ENCODE measurements around the gene DEUP1. TPM values are rescaled to one million over a fixed set of nuclear protein-coding genes. Genes with fewer than 3 reads are reported as not detected.

The DEUP1 gene
- total and polyA plus RNA-seq, 9 of the 15 experiments (the other 6 are each of a cell fraction or from before 2014, with no cell fraction given), result 1.4 to 10.9 (median 9.3) TPM

DNA sequence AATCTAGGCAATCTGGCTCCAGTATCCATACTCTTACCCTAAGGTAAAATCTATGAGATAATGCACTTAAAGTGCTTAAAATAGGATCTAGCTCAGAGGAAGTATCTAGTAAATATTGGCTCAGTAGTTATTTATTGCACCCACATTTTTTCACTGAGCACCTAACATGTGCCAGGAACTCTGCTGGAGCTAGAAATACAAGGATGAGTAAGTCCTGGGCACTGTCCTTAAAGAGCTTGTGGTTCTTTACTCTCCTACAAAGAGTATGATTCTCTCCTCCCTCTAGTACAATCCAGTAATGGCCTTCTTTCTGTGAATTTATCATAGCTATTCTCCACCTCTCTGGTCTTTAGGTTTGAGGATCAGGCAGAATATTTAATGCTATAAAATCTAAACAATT, 59.2 kb downstream of the DEUP1 start:
- no peak overlapping the region for H2AFZ ChIP-seq (ENCODE audit: low read depth, low read length)
- ChIA-PET POLR2A (no interaction called here), CTCF (ENCODE audit: low intra/inter-chr PET ratio) (no interaction called here)
- no peaks in the 10 kb centered on the region for H3K27me3 ChIP-seq (ENCODE audit: control insufficient read depth in 2 of 2, insufficient read depth in 2 of 2, low read length in 2 of 2)
- FAIRE-seq (no peak), ATAC-seq (no peak), DNase-seq (ENCODE audit: extremely low read depth in 1 of 4, low spot score in 3 of 4) (no peak)
- no peaks in the 10 kb centered on the region for H3K79me2 ChIP-seq (ENCODE audit: control insufficient read depth, insufficient read depth, low read length)
- H4K20me1 ChIP-seq (replicated peaks; ENCODE audit: control insufficient read depth, insufficient read depth, low read length), result no peaks in the 10 kb centered on the region
- in situ Hi-C loops (cut with MboI) (no loop called here), intact Hi-C loops (cut with micrococcal nuclease) (no loop called here)
- H3K9me1 ChIP-seq (ENCODE audit: control insufficient read depth, insufficient read depth, low read length), result no peaks in the 10 kb centered on the region
- H3K27ac ChIP-seq (ENCODE audit: extremely low read depth, low read depth, low read length), result no peak overlapping the region
- H3K9me3 ChIP-seq (replicated peaks; ENCODE audit: control insufficient read depth, insufficient read depth, low read depth, low read length), result no peaks in the 10 kb centered on the region
- H3K4me1 ChIP-seq (replicated peaks in 1 of 2; ENCODE audit: control insufficient read depth in 2 of 2, insufficient read depth in 2 of 2, low read length in 2 of 2), result no peaks in the 10 kb centered on the region
- BruUV-seq (replicated peaks), result no TSS peak
- no peak overlapping the region for H3K9ac ChIP-seq (ENCODE audit: insufficient read depth in 1 of 2, low read depth in 2 of 2, low read length in 2 of 2)
- no peaks in the 10 kb centered on the region; the same call in 2 of the 3 replicates for H3K36me3 ChIP-seq (ENCODE audit: control insufficient read depth, insufficient read depth, low read length)
- no peak overlapping the region for H3K4me2 ChIP-seq (ENCODE audit: insufficient read depth, low read length)
- TF ChIP-seq, protein P1, sequence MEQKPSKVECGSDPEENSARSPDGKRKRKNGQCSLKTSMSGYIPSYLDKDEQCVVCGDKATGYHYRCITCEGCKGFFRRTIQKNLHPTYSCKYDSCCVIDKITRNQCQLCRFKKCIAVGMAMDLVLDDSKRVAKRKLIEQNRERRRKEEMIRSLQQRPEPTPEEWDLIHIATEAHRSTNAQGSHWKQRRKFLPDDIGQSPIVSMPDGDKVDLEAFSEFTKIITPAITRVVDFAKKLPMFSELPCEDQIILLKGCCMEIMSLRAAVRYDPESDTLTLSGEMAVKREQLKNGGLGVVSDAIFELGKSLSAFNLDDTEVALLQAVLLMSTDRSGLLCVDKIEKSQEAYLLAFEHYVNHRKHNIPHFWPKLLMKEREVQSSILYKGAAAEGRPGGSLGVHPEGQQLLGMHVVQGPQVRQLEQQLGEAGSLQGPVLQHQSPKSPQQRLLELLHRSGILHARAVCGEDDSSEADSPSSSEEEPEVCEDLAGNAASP (IDR thresholded peaks at IDR 0.05), result no peak
- TF ChIP-seq ZNF561 (CRISPR knock-in tag; conservative IDR thresholded peaks at IDR 0.05), result no peak
- TF ChIP-seq SMC3 (conservative IDR thresholded peaks at IDR 0.05; ENCODE audit: insufficient read depth, low read depth, low read length), result no peak
- TF ChIP-seq, protein P2, sequence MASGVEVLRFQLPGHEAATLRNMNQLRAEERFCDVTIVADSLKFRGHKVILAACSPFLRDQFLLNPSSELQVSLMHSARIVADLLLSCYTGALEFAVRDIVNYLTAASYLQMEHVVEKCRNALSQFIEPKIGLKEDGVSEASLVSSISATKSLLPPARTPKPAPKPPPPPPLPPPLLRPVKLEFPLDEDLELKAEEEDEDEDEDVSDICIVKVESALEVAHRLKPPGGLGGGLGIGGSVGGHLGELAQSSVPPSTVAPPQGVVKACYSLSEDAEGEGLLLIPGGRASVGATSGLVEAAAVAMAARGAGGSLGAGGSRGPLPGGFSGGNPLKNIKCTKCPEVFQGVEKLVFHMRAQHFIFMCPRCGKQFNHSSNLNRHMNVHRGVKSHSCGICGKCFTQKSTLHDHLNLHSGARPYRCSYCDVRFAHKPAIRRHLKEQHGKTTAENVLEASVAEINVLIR (CRISPR knock-in tag; IDR thresholded peaks at IDR 0.05), result no peak
- TF ChIP-seq NCOA1 (IDR thresholded peaks at IDR 0.05; ENCODE audit: low read depth), result no peak
- no peak for TF ChIP-seq POLR2AphosphoS2 (IDR thresholded peaks at IDR 0.05; ENCODE audit: low read length)
- TF ChIP-seq, protein P3, sequence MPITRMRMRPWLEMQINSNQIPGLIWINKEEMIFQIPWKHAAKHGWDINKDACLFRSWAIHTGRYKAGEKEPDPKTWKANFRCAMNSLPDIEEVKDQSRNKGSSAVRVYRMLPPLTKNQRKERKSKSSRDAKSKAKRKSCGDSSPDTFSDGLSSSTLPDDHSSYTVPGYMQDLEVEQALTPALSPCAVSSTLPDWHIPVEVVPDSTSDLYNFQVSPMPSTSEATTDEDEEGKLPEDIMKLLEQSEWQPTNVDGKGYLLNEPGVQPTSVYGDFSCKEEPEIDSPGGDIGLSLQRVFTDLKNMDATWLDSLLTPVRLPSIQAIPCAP (CRISPR knock-in tag; IDR thresholded peaks at IDR 0.05; ENCODE audit: borderline replicate concordance), result no peak
- no peak for TF ChIP-seq BCL6 (CRISPR knock-in tag; IDR thresholded peaks at IDR 0.05)
- no peak for TF ChIP-seq RBM34 (IDR thresholded peaks at IDR 0.05; ENCODE audit: borderline replicate concordance, insufficient read depth, low read length)
- TF ChIP-seq GATA2 (CRISPR knock-in tag; IDR thresholded peaks at IDR 0.05), result no peak
- TF ChIP-seq DNMT1 (IDR thresholded peaks at IDR 0.05), result no peak
- TF ChIP-seq ZNF57 (CRISPR knock-in tag; IDR thresholded peaks at IDR 0.05), result no peak
- TF ChIP-seq ZC3H11A (IDR thresholded peaks at IDR 0.05; ENCODE audit: low read depth, low read length), result no peak
- no peak overlapping the region for H3K4me3 ChIP-seq
